Measurements from ENCODE around the gene RAB5B. TPM values are rescaled to one million over a fixed set of nuclear protein-coding genes. Genes with fewer than 3 reads are reported as not detected.

Gene RAB5B
- polyA plus RNA-seq, 1 donor (not counting 4 experiments of a cell fraction or from before 2014, with no cell fraction given) = 138 TPM

DNA sequence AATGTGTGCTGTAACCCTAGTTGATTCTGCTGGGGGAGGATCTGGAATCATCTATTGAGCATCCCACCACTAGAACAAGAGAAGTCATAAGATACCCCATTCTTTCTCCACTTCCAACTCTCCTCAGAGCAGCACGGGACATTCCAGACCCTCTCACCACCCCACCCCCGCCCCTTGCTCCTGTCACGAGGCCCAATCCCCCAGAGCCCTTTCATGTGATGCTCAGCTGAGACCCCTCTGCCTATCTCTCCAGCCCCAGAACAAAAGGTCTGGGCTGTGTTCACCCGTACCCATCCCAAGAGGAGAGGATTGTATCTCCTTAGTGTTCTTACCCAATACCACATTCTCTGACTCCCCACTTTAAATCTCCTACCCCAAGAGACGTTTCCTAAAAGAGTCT lies 8.6 kb upstream of the RAB5B start:
- no peak overlapping the region for H3K4me2 ChIP-seq (ENCODE audit: control insufficient read depth, extremely low read depth, insufficient read depth, low read depth, low read length)
- peaks cover 0 to 16% of the 10 kb centered on the region in 2 experiments for H3K36me3 ChIP-seq (ENCODE audit: control insufficient read depth in 2 of 2, extremely low read depth in 1 of 2, insufficient read depth in 2 of 2, low read length in 2 of 2)
- FAIRE-seq (no peak), DNase-seq (ENCODE audit: low read depth, low spot score) (no peak)
- H3K27ac ChIP-seq (ENCODE audit: control insufficient read depth, insufficient read depth, low read length) = no peak overlapping the region
- no peak overlapping the region for H3K9ac ChIP-seq (ENCODE audit: control insufficient read depth, extremely low read depth, insufficient read depth, low read length)
- no peaks in the 10 kb centered on the region for H3K9me1 ChIP-seq (ENCODE audit: control insufficient read depth, extremely low read depth, insufficient read depth, low read length)
- peaks cover 12% of the 10 kb centered on the region for H3K79me2 ChIP-seq (ENCODE audit: control insufficient read depth, insufficient read depth, low read length)
- no peaks in the 10 kb centered on the region for H4K20me1 ChIP-seq (ENCODE audit: control insufficient read depth, extremely low read depth, insufficient read depth, low read length)
- no peaks in the 10 kb centered on the region for H3K27me3 ChIP-seq (ENCODE audit: control insufficient read depth, extremely low read depth, insufficient read depth, low read length)
- H3K4me3 ChIP-seq (ENCODE audit: control insufficient read depth in 2 of 3, extremely low read depth in 1 of 3, insufficient read depth in 2 of 3, low read depth in 1 of 3, low read length in 3 of 3) = no peak overlapping the region
- no peaks in the 10 kb centered on the region for H3K9me3 ChIP-seq (ENCODE audit: control insufficient read depth, low read depth, low read length)
- no peak overlapping the region for H2AFZ ChIP-seq (ENCODE audit: control insufficient read depth, low read length)
- TF ChIP-seq, protein P1, sequence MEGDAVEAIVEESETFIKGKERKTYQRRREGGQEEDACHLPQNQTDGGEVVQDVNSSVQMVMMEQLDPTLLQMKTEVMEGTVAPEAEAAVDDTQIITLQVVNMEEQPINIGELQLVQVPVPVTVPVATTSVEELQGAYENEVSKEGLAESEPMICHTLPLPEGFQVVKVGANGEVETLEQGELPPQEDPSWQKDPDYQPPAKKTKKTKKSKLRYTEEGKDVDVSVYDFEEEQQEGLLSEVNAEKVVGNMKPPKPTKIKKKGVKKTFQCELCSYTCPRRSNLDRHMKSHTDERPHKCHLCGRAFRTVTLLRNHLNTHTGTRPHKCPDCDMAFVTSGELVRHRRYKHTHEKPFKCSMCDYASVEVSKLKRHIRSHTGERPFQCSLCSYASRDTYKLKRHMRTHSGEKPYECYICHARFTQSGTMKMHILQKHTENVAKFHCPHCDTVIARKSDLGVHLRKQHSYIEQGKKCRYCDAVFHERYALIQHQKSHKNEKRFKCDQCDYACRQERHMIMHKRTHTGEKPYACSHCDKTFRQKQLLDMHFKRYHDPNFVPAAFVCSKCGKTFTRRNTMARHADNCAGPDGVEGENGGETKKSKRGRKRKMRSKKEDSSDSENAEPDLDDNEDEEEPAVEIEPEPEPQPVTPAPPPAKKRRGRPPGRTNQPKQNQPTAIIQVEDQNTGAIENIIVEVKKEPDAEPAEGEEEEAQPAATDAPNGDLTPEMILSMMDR (optimal IDR thresholded peaks at IDR 0.05 in 1 of 3, IDR thresholded peaks at IDR 0.05 in 1 of 3, conservative IDR thresholded peaks at IDR 0.05 in 1 of 3; ENCODE audit: extremely low read depth in 1 of 3, insufficient read depth in 2 of 3, low read length in 3 of 3) = no peak
- TF ChIP-seq EZH2 (IDR thresholded peaks at IDR 0.05; ENCODE audit: low read length) = no peak
- H3K4me1 ChIP-seq (ENCODE audit: control insufficient read depth, extremely low read depth, insufficient read depth, low read length) = peaks cover 12% of the 10 kb centered on the region
- dilution Hi-C loops (cut with MboI; ENCODE audit: extremely low pct_ligation_motif_present, low sequenced_read_pairs) = no loop called here

DNA sequence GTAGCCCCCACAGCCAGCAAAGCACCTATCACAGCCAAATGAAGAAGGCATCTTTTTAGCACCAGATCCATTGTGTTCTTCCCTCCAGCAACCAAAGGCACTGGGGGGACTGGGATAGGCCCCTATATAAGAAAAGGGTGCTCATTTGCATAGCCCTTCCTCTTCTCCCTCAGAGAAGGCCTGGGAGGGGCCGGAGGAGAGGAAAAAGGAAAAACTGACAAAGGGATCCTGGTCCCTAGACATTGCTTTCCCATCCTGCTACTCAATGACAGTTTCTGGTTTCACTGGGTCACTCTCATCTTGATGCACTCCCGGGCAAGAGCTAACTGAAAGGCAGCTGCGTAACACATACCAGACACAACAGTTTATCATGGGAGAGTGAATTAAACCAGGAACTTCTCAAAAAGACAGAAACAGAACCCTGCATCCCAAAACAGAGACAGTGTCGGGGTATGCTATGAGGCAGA lies 7.9 kb upstream of the RAB5B start, which contains the start of gene PMEL:
Gene PMEL, minus strand, starts transcription at position 102 of the 467 bp plus-strand sequence. Its CDS starts 31 bp downstream, at position 71.
- H3K4me1 ChIP-seq (ENCODE audit: control insufficient read depth, extremely low read depth, insufficient read depth, low read length) = peaks cover 12% of the 10 kb centered on the region
- peak within 1 kb of the TSS; percentile 86 for H2AFZ ChIP-seq (ENCODE audit: control insufficient read depth, low read length)
- no peaks in the 10 kb centered on the region for H3K27me3 ChIP-seq (ENCODE audit: control insufficient read depth, extremely low read depth, insufficient read depth, low read length)
- peak within 1 kb of the TSS; percentile 77 to 90 (median 81) for H3K4me3 ChIP-seq (ENCODE audit: control insufficient read depth in 2 of 3, extremely low read depth in 1 of 3, insufficient read depth in 2 of 3, low read depth in 1 of 3, low read length in 3 of 3)
- H3K27ac ChIP-seq (ENCODE audit: control insufficient read depth, insufficient read depth, low read length) = peak within 1 kb of the TSS; percentile 78
- peak within 1 kb of the TSS; percentile 96 for H3K4me2 ChIP-seq (ENCODE audit: control insufficient read depth, extremely low read depth, insufficient read depth, low read depth, low read length)
- DNase-seq (ENCODE audit: low read depth, low spot score) (no peak), FAIRE-seq (no peak)
- dilution Hi-C loops (cut with MboI; ENCODE audit: extremely low pct_ligation_motif_present, low sequenced_read_pairs) = no loop called here
- H3K9me3 ChIP-seq (ENCODE audit: control insufficient read depth, low read depth, low read length) = no peaks in the 10 kb centered on the region
- peaks cover 0 to 16% of the 10 kb centered on the region in 2 experiments for H3K36me3 ChIP-seq (ENCODE audit: control insufficient read depth in 2 of 2, extremely low read depth in 1 of 2, insufficient read depth in 2 of 2, low read length in 2 of 2)
- H3K79me2 ChIP-seq (ENCODE audit: control insufficient read depth, insufficient read depth, low read length) = peaks cover 12% of the 10 kb centered on the region
- TF ChIP-seq, protein P1 (optimal IDR thresholded peaks at IDR 0.05 in 1 of 3, IDR thresholded peaks at IDR 0.05 in 1 of 3, conservative IDR thresholded peaks at IDR 0.05 in 1 of 3; ENCODE audit: extremely low read depth in 1 of 3, insufficient read depth in 2 of 3, low read length in 3 of 3) = no peak
- no peak for TF ChIP-seq EZH2 (IDR thresholded peaks at IDR 0.05; ENCODE audit: low read length)
- no peaks in the 10 kb centered on the region for H3K9me1 ChIP-seq (ENCODE audit: control insufficient read depth, extremely low read depth, insufficient read depth, low read length)
- H3K9ac ChIP-seq (ENCODE audit: control insufficient read depth, extremely low read depth, insufficient read depth, low read length) = peak within 1 kb of the TSS; percentile 81
- no peaks in the 10 kb centered on the region for H4K20me1 ChIP-seq (ENCODE audit: control insufficient read depth, extremely low read depth, insufficient read depth, low read length)

Data from keratinocyte (primary cell).